Esophagus mucosa (tissue), 1 donor: ENCODE measurements around the gene OR51L1. TPM values are rescaled to one million over a fixed set of nuclear protein-coding genes. Genes with fewer than 3 reads are reported as not detected.

Source experiments
- ATAC-seq: fragments of 200-7000 bp; cut with Tn5 transposase; one replicate; pipeline ENCODE4 v1.9.1; 2020
- total RNA-seq: library from RNA; stranded (reverse); gene quantifications from one replicate; pipeline ENCODE4 v1.2.4, GENCODE V29; 2023
- donor health status: DM: yes; HTN: yes; CAD: no.

OR51L1 gene
- total RNA-seq, 1 donor from 2014 or later: not detected

GRCh38 chr11:5046754-5047330 is 52.2 kb downstream of the OR51L1 start:
- ATAC-seq: no peak

Other genes starting within 250 kb of the OR51L1 start
- not detected for gene OR51F1, start 224.9 kb upstream of the OR51L1 start, total RNA-seq
- gene OR52R1, start 190.5 kb upstream of the OR51L1 start, total RNA-seq: not detected
- gene OR51F2, start 173.5 kb upstream of the OR51L1 start, total RNA-seq: not detected
- gene OR51S1, start 145.6 kb upstream of the OR51L1 start, total RNA-seq: not detected
- gene OR51T1, start 113.0 kb upstream of the OR51L1 start, total RNA-seq: not detected
- not detected for gene OR51A7, start 91.1 kb upstream of the OR51L1 start, total RNA-seq
- gene OR51G2, start 75.5 kb upstream of the OR51L1 start, total RNA-seq: not detected
- not detected for gene OR51G1, start 70.5 kb upstream of the OR51L1 start, total RNA-seq
- gene OR51A4, start 47.2 kb upstream of the OR51L1 start, total RNA-seq: not detected
- not detected for gene OR51A2, start 39.1 kb upstream of the OR51L1 start, total RNA-seq
- gene OR52J3, start 51.7 kb downstream of the OR51L1 start, total RNA-seq: not detected
- gene OR52E2, start 64.8 kb downstream of the OR51L1 start, total RNA-seq: not detected
- gene OR52E1, start 74.7 kb downstream of the OR51L1 start, total RNA-seq: not detected
- gene OR52A5, start 143.5 kb downstream of the OR51L1 start, total RNA-seq: not detected
- not detected for gene OR52A1, start 159.9 kb downstream of the OR51L1 start, total RNA-seq
- not detected for gene OR51V1, start 205.8 kb downstream of the OR51L1 start, total RNA-seq
- gene HBB, start 232.2 kb downstream of the OR51L1 start, total RNA-seq: 20.2 TPM
- not detected for gene HBD, start 239.6 kb downstream of the OR51L1 start, total RNA-seq